ENCODE results near the gene CREB5. TPM values are rescaled to one million over a fixed set of nuclear protein-coding genes. Genes with fewer than 3 reads are reported as not detected.
A peak's percentile ranks its signal among the peaks of the same experiment; 100 is the strongest.

The CREB5 gene
- total RNA-seq, 1 experiment from 2014 or later = 1.3 TPM

- ATAC-seq (peak; percentile 78), DNase-seq (ENCODE audit: low spot score) (peak; percentile 28)
- TF ChIP-seq CDX4 (CRISPR knock-in tag; IDR thresholded peaks at IDR 0.05; ENCODE audit: borderline replicate concordance) (no peak), E2F1 (CRISPR knock-in tag; IDR thresholded peaks at IDR 0.05) (no peak), NR3C1 (CRISPR knock-in tag; conservative IDR thresholded peaks at IDR 0.05; ENCODE audit: low read depth) (no peak), NFE2L1 (CRISPR knock-in tag; IDR thresholded peaks at IDR 0.05) (no peak), JUN (CRISPR knock-in tag; IDR thresholded peaks at IDR 0.05) (no peak), SMAD3 (CRISPR knock-in tag; IDR thresholded peaks at IDR 0.05; ENCODE audit: borderline replicate concordance) (no peak), ZNF263 (CRISPR knock-in tag; IDR thresholded peaks at IDR 0.05; ENCODE audit: low read depth) (no peak), OVOL2 (CRISPR knock-in tag; IDR thresholded peaks at IDR 0.05; ENCODE audit: borderline replicate concordance) (no peak), JAZF1 (CRISPR knock-in tag; IDR thresholded peaks at IDR 0.05) (no peak), ZNF671 (CRISPR knock-in tag; IDR thresholded peaks at IDR 0.05) (no peak), TP53 (CRISPR knock-in tag; IDR thresholded peaks at IDR 0.05) (no peak), GTF2I (CRISPR knock-in tag; conservative IDR thresholded peaks at IDR 0.05) (no peak), E2F4 (CRISPR knock-in tag; IDR thresholded peaks at IDR 0.05; ENCODE audit: borderline replicate concordance, low read depth) (no peak), NR1H2 (CRISPR knock-in tag; IDR thresholded peaks at IDR 0.05) (no peak), KAT7 (CRISPR knock-in tag; IDR thresholded peaks at IDR 0.05; ENCODE audit: borderline replicate concordance) (no peak), GABPB1 (CRISPR knock-in tag; IDR thresholded peaks at IDR 0.05) (no peak), ZNF281 (CRISPR knock-in tag; IDR thresholded peaks at IDR 0.05) (no peak), ZSCAN18 (CRISPR knock-in tag; IDR thresholded peaks at IDR 0.05) (no peak), TEAD4 (CRISPR knock-in tag; IDR thresholded peaks at IDR 0.05) (no peak)
- H3K4me1 Mint-ChIP-seq = peaks cover 18% of the 10 kb centered on the region
- H3K27me3 Mint-ChIP-seq (ENCODE audit: low read depth) = peaks cover 6% of the 10 kb centered on the region
- H3K9me3 Mint-ChIP-seq = no peaks in the 10 kb centered on the region
- no peak overlapping the region for H3K4me3 Mint-ChIP-seq
- H3K27ac Mint-ChIP-seq = no peak overlapping the region
- ChIA-PET CTCF (interaction anchor here (1.5 to 1.6 kb wide), 3 partner anchors 9 to 387 kb away, joined by 3 to 4 read pairs (median 3); no protein-coding TSS in a partner anchor), POLR2A (interaction anchor here (1.3 kb wide), 1 partner anchor 9 kb away, joined by 6 read pairs; no protein-coding TSS in a partner anchor)
- H3K36me3 Mint-ChIP-seq = no peaks in the 10 kb centered on the region
These were observed 274.1 kb downstream of the CREB5 start for GRCh38 chr7:28686418-28686800.

- Mint-ChIP-seq H3K4me1 (peaks cover 8% of the 10 kb centered on the region), H3K27ac (no peak overlapping the region), H3K27me3 (ENCODE audit: low read depth) (peaks cover 6% of the 10 kb centered on the region), H3K36me3 (no peaks in the 10 kb centered on the region), H3K4me3 (no peak overlapping the region), H3K9me3 (no peaks in the 10 kb centered on the region)
- CTCF ChIA-PET = interaction anchor here (1.6 kb wide), 1 partner anchor 388 kb away, joined by 4 read pairs; no protein-coding TSS in a partner anchor
- ATAC-seq = no peak
- POLR2A ChIA-PET = no interaction called here
- DNase-seq (ENCODE audit: low spot score) = no peak
- TF ChIP-seq CTCF (IDR thresholded peaks at IDR 0.05) = no peak
- TF ChIP-seq CREB1 (CRISPR knock-in tag; IDR thresholded peaks at IDR 0.05) = no peak
- no peak for TF ChIP-seq PRRX2 (CRISPR knock-in tag; IDR thresholded peaks at IDR 0.05)
- no peak for TF ChIP-seq MAX (CRISPR knock-in tag; IDR thresholded peaks at IDR 0.05)
- no peak for TF ChIP-seq ZNF532 (CRISPR knock-in tag; IDR thresholded peaks at IDR 0.05; ENCODE audit: borderline replicate concordance)
These were observed 275.2 kb downstream of the CREB5 start for GRCh38 chr7:28687537-28687936.
